Mucosa of rectum (tissue), 2 donors: ENCODE measurements around the gene B3GALNT2.

Source experiments
- H3K27ac ChIP-seq, 2 donors: one replicate each; pipeline ENCODE4 v1.7.0; 2013; ENCODE audit warnings: inconsistent platforms in 2 of 2, low read depth in 2 of 2, low read length in 2 of 2
- H3K27me3 ChIP-seq, 2 donors: one replicate each; pipeline ENCODE4 v1.7.0; 2013; ENCODE audit warnings: low read length in 2 of 2; ENCODE audit not compliant: control insufficient read depth in 2 of 2, insufficient read depth in 2 of 2
- H3K36me3 ChIP-seq, 2 donors: one replicate each; pipeline ENCODE4 v1.7.0; 2013; ENCODE audit warnings: low read length in 2 of 2; ENCODE audit not compliant: control insufficient read depth in 2 of 2, insufficient read depth in 2 of 2
- H3K4me1 ChIP-seq, 2 donors: one replicate each; pipeline ENCODE4 v1.7.0; 2013; ENCODE audit warnings: low read length in 2 of 2, mild to moderate bottlenecking in 1 of 2; ENCODE audit not compliant: control insufficient read depth in 2 of 2, insufficient read depth in 2 of 2
- H3K4me3 ChIP-seq, 2 donors: one replicate each; pipeline ENCODE4 v1.7.0; 2013; ENCODE audit warnings: low read length in 2 of 2
- H3K9ac ChIP-seq, 2 donors: one replicate each; pipeline ENCODE4 v1.7.0; 2013; ENCODE audit warnings: low read length in 2 of 2, low read depth in 1 of 2, mild to moderate bottlenecking in 1 of 2
- H3K9me3 ChIP-seq, 2 donors: one replicate each; pipeline ENCODE4 v1.7.0; 2013; ENCODE audit warnings: low read length in 2 of 2; ENCODE audit not compliant: control insufficient read depth in 2 of 2
- donor health status: healthy.
- donor health status: Normal muscosa, but diverticular disease.

The B3GALNT2 gene

GRCh38 chr1:235427447-235427846, 76.8 kb downstream of the B3GALNT2 start:
- no peak overlapping the region for H3K27ac ChIP-seq
- no peak overlapping the region for H3K9ac ChIP-seq
- H3K4me1 ChIP-seq = no peaks in the 10 kb centered on the region
- H3K9me3 ChIP-seq = no peaks in the 10 kb centered on the region
- no peaks in the 10 kb centered on the region for H3K27me3 ChIP-seq
- no peak overlapping the region for H3K4me3 ChIP-seq
- no peaks in the 10 kb centered on the region for H3K36me3 ChIP-seq

- Histone ChIP-seq H3K9me3 (no peaks in the 10 kb centered on the region), H3K4me3 (no peak overlapping the region), H3K4me1 (no peaks in the 10 kb centered on the region), H3K27me3 (no peaks in the 10 kb centered on the region), H3K9ac (no peak overlapping the region), H3K36me3 (peaks cover 0 to 2% of the 10 kb centered on the region in 2 donors), H3K27ac (no peak overlapping the region)
These were observed 77.6 kb downstream of the B3GALNT2 start for GRCh38 chr1:235426680-235427079.

- Histone ChIP-seq H3K4me1 (no peaks in the 10 kb centered on the region), H3K4me3 (no peak overlapping the region), H3K27me3 (no peaks in the 10 kb centered on the region), H3K36me3 (peaks cover 0 to 2% of the 10 kb centered on the region in 2 donors), H3K9ac (no peak overlapping the region), H3K27ac (no peak overlapping the region), H3K9me3 (no peaks in the 10 kb centered on the region)
These were observed 78.1 kb downstream of the B3GALNT2 start for GRCh38 chr1:235426143-235426542.

GRCh38 chr1:235425357-235425756, 78.9 kb downstream of the B3GALNT2 start:
- Histone ChIP-seq H3K4me3 (no peak overlapping the region), H3K36me3 (peaks cover 0 to 2% of the 10 kb centered on the region in 2 donors), H3K4me1 (no peaks in the 10 kb centered on the region), H3K9ac (no peak overlapping the region), H3K9me3 (no peaks in the 10 kb centered on the region), H3K27me3 (no peaks in the 10 kb centered on the region), H3K27ac (no peak overlapping the region)

GRCh38 chr1:235424092-235424491, 80.2 kb downstream of the B3GALNT2 start:
- Histone ChIP-seq H3K27me3 (no peaks in the 10 kb centered on the region), H3K4me1 (no peaks in the 10 kb centered on the region), H3K9ac (no peak overlapping the region), H3K36me3 (peaks cover 0 to 6% of the 10 kb centered on the region in 2 donors), H3K27ac (no peak overlapping the region), H3K9me3 (no peaks in the 10 kb centered on the region), H3K4me3 (no peak overlapping the region)

GRCh38 chr1:235423214-235423652, 81.0 kb downstream of the B3GALNT2 start:
- Histone ChIP-seq H3K9me3 (no peaks in the 10 kb centered on the region), H3K36me3 (peaks cover 0 to 7% of the 10 kb centered on the region in 2 donors), H3K27ac (no peak overlapping the region), H3K9ac (no peak overlapping the region), H3K27me3 (no peaks in the 10 kb centered on the region), H3K4me1 (no peaks in the 10 kb centered on the region), H3K4me3 (no peak overlapping the region)

- H3K27me3 ChIP-seq = no peaks in the 10 kb centered on the region
- no peak overlapping the region for H3K4me3 ChIP-seq
- H3K36me3 ChIP-seq = peaks cover 0 to 11% of the 10 kb centered on the region in 2 donors
- H3K4me1 ChIP-seq = no peaks in the 10 kb centered on the region
- no peaks in the 10 kb centered on the region for H3K9me3 ChIP-seq
- no peak overlapping the region for H3K9ac ChIP-seq
- H3K27ac ChIP-seq = no peak overlapping the region
These were observed 82.5 kb downstream of the B3GALNT2 start for GRCh38 chr1:235421751-235422150.

- no peaks in the 10 kb centered on the region for H3K4me1 ChIP-seq
- peaks cover 2 to 11% of the 10 kb centered on the region in 2 donors for H3K36me3 ChIP-seq
- no peaks in the 10 kb centered on the region for H3K9me3 ChIP-seq
- no peak overlapping the region for H3K27ac ChIP-seq
- H3K9ac ChIP-seq = no peak overlapping the region
- H3K4me3 ChIP-seq = no peak overlapping the region
- no peaks in the 10 kb centered on the region for H3K27me3 ChIP-seq
These were observed 87.1 kb downstream of the B3GALNT2 start for GRCh38 chr1:235417086-235417697.

GRCh38 chr1:235416662-235417049, 87.6 kb downstream of the B3GALNT2 start:
- H3K36me3 ChIP-seq = peaks cover 2 to 9% of the 10 kb centered on the region in 2 donors
- H3K4me3 ChIP-seq = no peak overlapping the region
- no peaks in the 10 kb centered on the region for H3K4me1 ChIP-seq
- no peaks in the 10 kb centered on the region for H3K9me3 ChIP-seq
- no peak overlapping the region for H3K27ac ChIP-seq
- no peak overlapping the region for H3K9ac ChIP-seq
- no peaks in the 10 kb centered on the region for H3K27me3 ChIP-seq

- Histone ChIP-seq H3K9ac (no peak overlapping the region), H3K27me3 (no peaks in the 10 kb centered on the region), H3K27ac (no peak overlapping the region)
These were observed 89.0 kb downstream of the B3GALNT2 start for GRCh38 chr1:235415008-235415904.

More at GRCh38 chr1:235415008-235415904, 89.0 kb downstream of the B3GALNT2 start:
- H3K4me1 ChIP-seq = no peaks in the 10 kb centered on the region
- H3K4me3 ChIP-seq = no peak overlapping the region
- H3K36me3 ChIP-seq = peaks cover 2 to 9% of the 10 kb centered on the region in 2 donors
- H3K9me3 ChIP-seq = no peaks in the 10 kb centered on the region
